Activated T-cell treated with anti-CD3 and anti-CD28 coated beads, Interleukin-2, amount 50 U/mL, for 1 hour (primary cell): ENCODE data around the gene MMP2.

Source experiments
- DNase-seq: peaks from one replicate; pipeline ENCODE4 v3.0.0-alpha.2; 2020

MMP2 gene

GRCh38 chr16:55521792-55522191 lies 42.8 kb downstream of the MMP2 start:
- no peak for DNase-seq

GRCh38 chr16:55526441-55526840 lies 47.4 kb downstream of the MMP2 start:
- no peak for DNase-seq

- no peak for DNase-seq
Measured at GRCh38 chr16:55527885-55528284, 48.9 kb downstream of the MMP2 start.

- no peak for DNase-seq
Measured at GRCh38 chr16:55529018-55529417, 50.0 kb downstream of the MMP2 start.

- DNase-seq, result no peak
Measured at GRCh38 chr16:55530316-55530856, 51.4 kb downstream of the MMP2 start.

- no peak for DNase-seq
Measured at GRCh38 chr16:55532227-55532626, 53.2 kb downstream of the MMP2 start.

- DNase-seq, result no peak
Measured at GRCh38 chr16:55534756-55535155, 55.8 kb downstream of the MMP2 start.

- DNase-seq, result no peak
Measured at GRCh38 chr16:55539049-55539448, 60.1 kb downstream of the MMP2 start.

- DNase-seq, result no peak
Measured at GRCh38 chr16:55539488-55539887, 60.5 kb downstream of the MMP2 start.

- DNase-seq, result no peak
Measured at GRCh38 chr16:55540221-55540620, 61.2 kb downstream of the MMP2 start.

- no peak for DNase-seq
Measured at GRCh38 chr16:55542459-55543082, 63.6 kb downstream of the MMP2 start.

GRCh38 chr16:55543472-55543871 lies 64.5 kb downstream of the MMP2 start:
- no peak for DNase-seq

GRCh38 chr16:55552621-55553020 lies 73.6 kb downstream of the MMP2 start:
- DNase-seq, result no peak

GRCh38 chr16:55555436-55555835 lies 76.4 kb downstream of the MMP2 start:
- DNase-seq, result no peak
